ENCODE results near the gene ERO1A. TPM values are rescaled to one million over a fixed set of nuclear protein-coding genes. Genes with fewer than 3 reads are reported as not detected.

The ERO1A gene
- total RNA-seq, 1 donor from 2014 or later, result 47.2 TPM

DNA sequence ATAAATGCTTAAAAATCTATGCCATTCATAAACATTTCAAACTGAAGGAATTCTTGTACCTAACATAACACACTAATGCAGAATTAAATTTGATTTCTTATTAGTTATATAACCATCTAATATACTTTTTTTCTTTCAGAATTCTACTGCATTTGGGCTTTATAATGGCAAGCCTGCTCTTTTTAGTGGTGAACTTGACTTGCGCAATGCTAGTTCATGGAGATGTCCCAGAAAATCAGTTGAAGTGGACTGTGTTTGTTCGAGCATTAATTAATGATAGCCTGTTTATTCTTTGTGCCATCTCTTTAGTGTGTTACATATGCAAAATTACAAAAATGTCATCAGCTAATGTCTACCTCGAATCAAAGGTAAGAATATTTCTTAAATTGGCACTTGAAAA is 95.4 kb downstream of the ERO1A start:
- intact Hi-C loops (cut with DNase I), result no loop called here
- no peaks in the 10 kb centered on the region for H3K27me3 ChIP-seq
- no peaks in the 10 kb centered on the region for H3K36me3 ChIP-seq
- H3K27ac ChIP-seq, result no peak overlapping the region
- no peak overlapping the region for H3K4me3 ChIP-seq
- DNase-seq (no peak), ATAC-seq (no peak)
- H3K4me1 ChIP-seq, result no peaks in the 10 kb centered on the region
- no peaks in the 10 kb centered on the region for H3K9me3 ChIP-seq
- TF ChIP-seq, protein P1, sequence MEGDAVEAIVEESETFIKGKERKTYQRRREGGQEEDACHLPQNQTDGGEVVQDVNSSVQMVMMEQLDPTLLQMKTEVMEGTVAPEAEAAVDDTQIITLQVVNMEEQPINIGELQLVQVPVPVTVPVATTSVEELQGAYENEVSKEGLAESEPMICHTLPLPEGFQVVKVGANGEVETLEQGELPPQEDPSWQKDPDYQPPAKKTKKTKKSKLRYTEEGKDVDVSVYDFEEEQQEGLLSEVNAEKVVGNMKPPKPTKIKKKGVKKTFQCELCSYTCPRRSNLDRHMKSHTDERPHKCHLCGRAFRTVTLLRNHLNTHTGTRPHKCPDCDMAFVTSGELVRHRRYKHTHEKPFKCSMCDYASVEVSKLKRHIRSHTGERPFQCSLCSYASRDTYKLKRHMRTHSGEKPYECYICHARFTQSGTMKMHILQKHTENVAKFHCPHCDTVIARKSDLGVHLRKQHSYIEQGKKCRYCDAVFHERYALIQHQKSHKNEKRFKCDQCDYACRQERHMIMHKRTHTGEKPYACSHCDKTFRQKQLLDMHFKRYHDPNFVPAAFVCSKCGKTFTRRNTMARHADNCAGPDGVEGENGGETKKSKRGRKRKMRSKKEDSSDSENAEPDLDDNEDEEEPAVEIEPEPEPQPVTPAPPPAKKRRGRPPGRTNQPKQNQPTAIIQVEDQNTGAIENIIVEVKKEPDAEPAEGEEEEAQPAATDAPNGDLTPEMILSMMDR (IDR thresholded peaks at IDR 0.05), result no peak

DNA sequence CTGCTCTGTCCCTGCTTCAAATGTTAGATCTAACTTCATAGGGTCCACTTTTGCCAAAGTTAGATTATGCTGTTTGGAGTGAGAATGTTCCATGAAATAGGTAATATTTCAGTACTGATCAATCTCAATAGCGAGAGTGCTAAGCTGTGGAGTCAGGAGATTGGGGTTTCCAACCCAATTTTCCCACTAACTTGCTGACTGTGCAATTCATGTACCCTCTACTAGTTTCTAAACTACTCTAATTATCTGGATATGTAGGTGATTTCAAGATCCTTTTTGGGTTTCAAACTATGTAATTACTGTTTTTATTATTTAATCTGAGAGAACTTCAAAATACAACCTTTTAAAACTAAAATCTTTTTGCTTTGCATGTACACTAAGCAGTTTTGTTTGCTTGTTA is 96.8 kb downstream of the ERO1A start:
- H3K27ac ChIP-seq, result no peak overlapping the region
- TF ChIP-seq, protein P1 (IDR thresholded peaks at IDR 0.05), result no peak
- no peaks in the 10 kb centered on the region for H3K4me1 ChIP-seq
- DNase-seq (no peak), ATAC-seq (no peak)
- no peaks in the 10 kb centered on the region for H3K9me3 ChIP-seq
- no peak overlapping the region for H3K4me3 ChIP-seq
- H3K27me3 ChIP-seq, result no peaks in the 10 kb centered on the region
- no peaks in the 10 kb centered on the region for H3K36me3 ChIP-seq
- intact Hi-C loops (cut with DNase I), result no loop called here

DNA sequence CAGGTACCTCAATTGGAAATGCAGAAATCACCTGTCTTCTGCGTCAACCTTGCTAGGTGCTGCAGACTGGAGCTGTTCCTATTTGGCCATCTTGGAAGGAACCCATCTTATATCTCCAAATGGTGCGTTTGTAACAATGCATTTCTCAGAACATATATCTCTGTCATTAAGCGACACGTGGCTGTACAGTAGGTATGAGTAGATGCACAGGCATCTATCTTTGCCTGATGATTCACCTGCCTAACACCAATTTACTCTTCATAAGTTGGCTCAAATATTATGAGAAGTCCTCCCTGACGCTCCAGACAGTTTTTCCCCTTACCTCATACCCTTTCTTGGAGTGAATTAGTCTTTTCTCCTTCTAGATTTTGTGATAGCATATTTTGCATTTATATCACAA is 98.5 kb downstream of the ERO1A start:
- H3K27ac ChIP-seq, result no peak overlapping the region
- H3K9me3 ChIP-seq, result no peaks in the 10 kb centered on the region
- H3K27me3 ChIP-seq, result no peaks in the 10 kb centered on the region
- DNase-seq (no peak), ATAC-seq (no peak)
- H3K4me1 ChIP-seq, result no peaks in the 10 kb centered on the region
- TF ChIP-seq, protein P1 (IDR thresholded peaks at IDR 0.05), result no peak
- H3K36me3 ChIP-seq, result no peaks in the 10 kb centered on the region
- intact Hi-C loops (cut with DNase I), result no loop called here
- no peak overlapping the region for H3K4me3 ChIP-seq

DNA sequence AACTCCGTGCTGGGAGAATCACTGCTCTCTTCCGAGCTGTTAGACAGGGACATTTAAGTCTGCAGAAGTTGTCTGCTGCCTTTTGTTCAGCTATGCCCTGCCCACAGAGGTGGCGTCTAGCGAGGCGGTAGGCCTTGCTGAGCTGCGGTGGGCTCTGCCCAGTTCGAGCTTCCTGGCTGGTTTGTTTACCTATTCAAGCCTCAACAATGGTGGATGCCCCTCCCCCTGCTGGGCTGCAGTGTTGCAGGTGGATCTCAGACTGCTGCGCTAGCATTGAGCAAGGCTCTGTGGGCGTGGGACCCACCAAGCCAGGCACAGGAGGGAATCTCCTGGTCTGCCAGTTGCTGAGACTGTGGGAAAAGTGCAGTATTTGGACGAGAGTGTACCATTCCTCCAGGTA is 99.0 kb downstream of the ERO1A start:
- H3K4me3 ChIP-seq, result no peak overlapping the region
- no peaks in the 10 kb centered on the region for H3K36me3 ChIP-seq
- TF ChIP-seq, protein P1 (IDR thresholded peaks at IDR 0.05), result no peak
- intact Hi-C loops (cut with DNase I), result no loop called here
- no peaks in the 10 kb centered on the region for H3K27me3 ChIP-seq
- H3K4me1 ChIP-seq, result no peaks in the 10 kb centered on the region
- H3K27ac ChIP-seq, result no peak overlapping the region
- no peak for DNase-seq
- no peak for ATAC-seq
- no peaks in the 10 kb centered on the region for H3K9me3 ChIP-seq

DNA sequence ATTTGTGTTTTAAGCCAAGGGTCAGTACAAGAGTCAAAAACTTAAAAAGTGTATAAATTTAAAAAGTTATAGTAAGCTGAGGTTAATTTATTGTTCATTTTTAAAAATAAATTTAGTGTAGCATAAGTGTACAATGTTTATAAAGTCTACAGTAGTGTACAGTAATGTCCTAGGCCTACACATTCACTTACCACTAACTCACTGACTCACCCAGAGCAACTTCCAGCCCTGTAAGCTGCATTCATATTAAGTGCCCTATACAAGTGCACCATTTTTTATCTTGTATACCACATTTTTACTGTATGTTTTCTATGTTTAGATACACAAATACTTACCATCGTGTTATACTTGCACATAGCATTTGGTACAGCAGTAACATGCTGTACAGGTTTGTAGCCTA is 105.0 kb downstream of the ERO1A start:
- no peak overlapping the region for H3K4me3 ChIP-seq
- ATAC-seq (no peak), DNase-seq (no peak)
- intact Hi-C loops (cut with DNase I), result no loop called here
- H3K9me3 ChIP-seq, result no peaks in the 10 kb centered on the region
- no peak overlapping the region for H3K27ac ChIP-seq
- H3K4me1 ChIP-seq, result no peaks in the 10 kb centered on the region
- no peaks in the 10 kb centered on the region for H3K36me3 ChIP-seq
- H3K27me3 ChIP-seq, result no peaks in the 10 kb centered on the region
- TF ChIP-seq, protein P1 (IDR thresholded peaks at IDR 0.05), result no peak

Other genes with a start within 250 kb of the ERO1A start
- gene TXNDC16, start 143.1 kb downstream of the ERO1A start, total RNA-seq, result 5.1 TPM
- 1.5 TPM for gene GPR137C, start 142.7 kb downstream of the ERO1A start, total RNA-seq
- gene PSMC6, start 11.6 kb upstream of the ERO1A start, total RNA-seq, result 61.5 TPM
- gene STYX, start 34.6 kb upstream of the ERO1A start, total RNA-seq, result 12.8 TPM
- gene GNPNAT1, start 96.0 kb upstream of the ERO1A start, total RNA-seq, result 11.6 TPM

All from upper lobe of right lung (tissue), 1 donor.